ENCODE data around the gene DIO1.

DIO1 gene

GRCh38 chr1:53905509-53905908 lies 11.5 kb downstream of the DIO1 start:
- no peak overlapping the region for H3K4me3 ChIP-seq (replicated peaks; ENCODE audit: low read depth, low read length)
- TF ChIP-seq, protein P1, sequence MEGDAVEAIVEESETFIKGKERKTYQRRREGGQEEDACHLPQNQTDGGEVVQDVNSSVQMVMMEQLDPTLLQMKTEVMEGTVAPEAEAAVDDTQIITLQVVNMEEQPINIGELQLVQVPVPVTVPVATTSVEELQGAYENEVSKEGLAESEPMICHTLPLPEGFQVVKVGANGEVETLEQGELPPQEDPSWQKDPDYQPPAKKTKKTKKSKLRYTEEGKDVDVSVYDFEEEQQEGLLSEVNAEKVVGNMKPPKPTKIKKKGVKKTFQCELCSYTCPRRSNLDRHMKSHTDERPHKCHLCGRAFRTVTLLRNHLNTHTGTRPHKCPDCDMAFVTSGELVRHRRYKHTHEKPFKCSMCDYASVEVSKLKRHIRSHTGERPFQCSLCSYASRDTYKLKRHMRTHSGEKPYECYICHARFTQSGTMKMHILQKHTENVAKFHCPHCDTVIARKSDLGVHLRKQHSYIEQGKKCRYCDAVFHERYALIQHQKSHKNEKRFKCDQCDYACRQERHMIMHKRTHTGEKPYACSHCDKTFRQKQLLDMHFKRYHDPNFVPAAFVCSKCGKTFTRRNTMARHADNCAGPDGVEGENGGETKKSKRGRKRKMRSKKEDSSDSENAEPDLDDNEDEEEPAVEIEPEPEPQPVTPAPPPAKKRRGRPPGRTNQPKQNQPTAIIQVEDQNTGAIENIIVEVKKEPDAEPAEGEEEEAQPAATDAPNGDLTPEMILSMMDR (IDR thresholded peaks at IDR 0.05; ENCODE audit: low read length, missing control alignments) = no peak
- no peak for DNase-seq (ENCODE audit: low read depth)

- H3K4me3 ChIP-seq (replicated peaks; ENCODE audit: low read depth, low read length) = no peak overlapping the region
- TF ChIP-seq, protein P1 (IDR thresholded peaks at IDR 0.05; ENCODE audit: low read length, missing control alignments) = no peak
- DNase-seq (ENCODE audit: low read depth) = no peak
Measured at GRCh38 chr1:53906121-53906520, 12.1 kb downstream of the DIO1 start.

GRCh38 chr1:53909946-53910345 lies 16.0 kb downstream of the DIO1 start:
- no peak overlapping the region for H3K4me3 ChIP-seq (replicated peaks; ENCODE audit: low read depth, low read length)
- TF ChIP-seq, protein P1 (IDR thresholded peaks at IDR 0.05; ENCODE audit: low read length, missing control alignments) = no peak
- no peak for DNase-seq (ENCODE audit: low read depth)

DNA sequence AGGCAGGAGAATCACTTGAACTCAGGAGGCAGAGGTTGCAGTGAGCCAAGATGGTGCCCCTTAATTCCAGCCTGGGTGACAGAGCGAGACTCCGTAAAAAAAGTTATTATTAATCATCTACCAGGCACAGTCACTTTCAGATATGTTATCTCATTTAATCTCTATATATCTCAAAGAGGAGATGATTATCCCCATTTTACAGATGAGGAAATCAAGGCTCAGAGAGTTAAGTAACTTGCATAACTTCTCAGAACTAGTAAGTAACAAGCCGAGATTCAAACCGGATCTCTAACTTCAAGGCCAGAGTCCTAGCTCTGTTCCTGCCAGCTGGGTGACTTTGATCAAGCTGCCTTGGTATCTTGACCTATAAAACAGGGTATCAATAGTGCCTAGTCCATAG lies 17.5 kb downstream of the DIO1 start:
- DNase-seq (ENCODE audit: low read depth) = no peak
- no peak overlapping the region for H3K4me3 ChIP-seq (replicated peaks; ENCODE audit: low read depth, low read length)
- TF ChIP-seq, protein P1 (IDR thresholded peaks at IDR 0.05; ENCODE audit: low read length, missing control alignments) = no peak

GRCh38 chr1:53913352-53914033 lies 19.5 kb downstream of the DIO1 start:
- DNase-seq (ENCODE audit: low read depth) = no peak
- TF ChIP-seq, protein P1 (IDR thresholded peaks at IDR 0.05; ENCODE audit: low read length, missing control alignments) = no peak
- no peak overlapping the region for H3K4me3 ChIP-seq (replicated peaks; ENCODE audit: low read depth, low read length)

GRCh38 chr1:53918343-53918742 lies 24.4 kb downstream of the DIO1 start:
- no peak overlapping the region for H3K4me3 ChIP-seq (replicated peaks; ENCODE audit: low read depth, low read length)
- DNase-seq (ENCODE audit: low read depth) = peak; percentile 20
- TF ChIP-seq, protein P1 (IDR thresholded peaks at IDR 0.05; ENCODE audit: low read length, missing control alignments) = no peak

- no peak overlapping the region for H3K4me3 ChIP-seq (replicated peaks; ENCODE audit: low read depth, low read length)
- no peak for DNase-seq (ENCODE audit: low read depth)
- TF ChIP-seq, protein P1 (IDR thresholded peaks at IDR 0.05; ENCODE audit: low read length, missing control alignments) = no peak
Measured at GRCh38 chr1:53919675-53920066, 25.7 kb downstream of the DIO1 start.
